ENCODE measurements around the gene LRCH1. TPM values are rescaled to one million over a fixed set of nuclear protein-coding genes. Genes with fewer than 3 reads are reported as not detected.

The LRCH1 gene
- total and polyA plus RNA-seq, 10 of the 15 experiments (the other 5 are each of a cell fraction or from before 2014, with no cell fraction given) = 5.3 to 48.9 (median 14.4) TPM

DNA sequence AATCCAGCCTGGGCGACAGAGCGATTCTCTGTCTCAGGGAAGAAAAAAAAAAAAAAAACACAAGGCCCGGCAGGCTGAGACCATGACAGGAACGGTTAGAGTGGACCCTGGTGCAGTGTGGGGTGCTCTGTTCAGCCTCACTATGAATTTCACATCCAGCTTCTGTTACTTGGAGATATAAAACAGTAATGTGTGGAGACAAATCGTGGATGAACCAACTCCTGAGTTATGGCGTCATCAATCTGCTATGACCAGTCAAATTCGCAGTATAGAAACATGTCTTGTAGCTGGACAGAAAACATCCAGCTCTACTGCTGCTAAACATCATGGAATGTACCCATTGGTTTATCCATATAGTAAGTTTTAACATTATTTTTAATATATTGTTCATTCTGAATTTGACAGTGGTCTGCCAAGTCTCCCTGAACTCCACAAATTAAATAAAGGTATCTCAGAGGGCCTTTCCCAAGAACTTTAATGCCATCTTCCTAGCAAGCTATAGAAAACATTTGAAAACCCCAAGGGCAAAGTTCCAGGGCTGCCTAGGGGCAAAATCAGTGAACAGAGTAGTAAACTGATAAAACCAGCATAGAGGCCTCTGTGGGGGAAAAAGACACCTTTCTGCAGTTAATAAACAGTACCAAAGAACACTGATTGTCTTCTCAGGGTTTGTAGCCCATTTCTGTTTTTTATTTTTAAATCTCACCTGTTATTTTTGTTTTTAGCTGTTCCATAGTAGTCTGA lies 75.8 kb downstream of the LRCH1 start:
- Histone ChIP-seq H3K79me2 (ENCODE audit: control insufficient read depth, insufficient read depth, low read length) (peaks cover 91% of the 10 kb centered on the region), H3K27me3 (replicated peaks in 1 of 2; ENCODE audit: control insufficient read depth in 2 of 2, insufficient read depth in 2 of 2, low read length in 1 of 2) (no peaks in the 10 kb centered on the region), H3K9ac (ENCODE audit: control insufficient read depth, insufficient read depth, low read length) (no peak overlapping the region), H3K4me3 (no peak overlapping the region), H4K20me1 (ENCODE audit: control insufficient read depth, insufficient read depth) (no peaks in the 10 kb centered on the region), H3K9me3 (replicated peaks; ENCODE audit: control insufficient read depth, insufficient read depth, low read length) (no peaks in the 10 kb centered on the region), H3K4me1 (ENCODE audit: control insufficient read depth, insufficient read depth, low read length) (peaks cover 38% of the 10 kb centered on the region), H2AFZ (ENCODE audit: control insufficient read depth, low read depth, low read length) (no peak overlapping the region), H3K27ac (ENCODE audit: control insufficient read depth, insufficient read depth) (no peak overlapping the region), H3K36me3 (ENCODE audit: control insufficient read depth in 2 of 2, insufficient read depth in 2 of 2, low read length in 1 of 2) (no peaks in the 10 kb centered on the region; a peak in 1 of 4 replicates), H3K4me2 (ENCODE audit: control insufficient read depth, insufficient read depth) (no peak overlapping the region)
- POLR2A ChIA-PET = interaction anchor here (0.6 to 3.9 kb wide), 9 partner anchors 8 to 141 kb away, joined by 3 to 22 read pairs (median 5); no protein-coding TSS in a partner anchor
- no peak for FAIRE-seq
- ATAC-seq = no peak
- in situ Hi-C loops (cut with MboI) = no loop called here
- SMC1A ChIA-PET (ENCODE audit: uncharacterized antibody, unreplicated experiment) = interaction anchor here (1.1 to 23.6 kb wide), 15 partner anchors 9 to 255 kb away, joined by 3 to 456 read pairs (median 10); no protein-coding TSS in a partner anchor
- TF ChIP-seq, protein P1, sequence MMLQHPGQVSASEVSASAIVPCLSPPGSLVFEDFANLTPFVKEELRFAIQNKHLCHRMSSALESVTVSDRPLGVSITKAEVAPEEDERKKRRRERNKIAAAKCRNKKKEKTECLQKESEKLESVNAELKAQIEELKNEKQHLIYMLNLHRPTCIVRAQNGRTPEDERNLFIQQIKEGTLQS (IDR thresholded peaks at IDR 0.05; ENCODE audit: borderline replicate concordance, extremely low read depth, low read depth, low read length) = no peak
- TF ChIP-seq MYB (IDR thresholded peaks at IDR 0.05; ENCODE audit: borderline replicate concordance, low read depth, low read length) (no peak), GABPA (IDR thresholded peaks at IDR 0.05; ENCODE audit: low read depth) (no peak), SMAD5 (IDR thresholded peaks at IDR 0.05; ENCODE audit: low read depth) (no peak)
- TF ChIP-seq, protein P2, sequence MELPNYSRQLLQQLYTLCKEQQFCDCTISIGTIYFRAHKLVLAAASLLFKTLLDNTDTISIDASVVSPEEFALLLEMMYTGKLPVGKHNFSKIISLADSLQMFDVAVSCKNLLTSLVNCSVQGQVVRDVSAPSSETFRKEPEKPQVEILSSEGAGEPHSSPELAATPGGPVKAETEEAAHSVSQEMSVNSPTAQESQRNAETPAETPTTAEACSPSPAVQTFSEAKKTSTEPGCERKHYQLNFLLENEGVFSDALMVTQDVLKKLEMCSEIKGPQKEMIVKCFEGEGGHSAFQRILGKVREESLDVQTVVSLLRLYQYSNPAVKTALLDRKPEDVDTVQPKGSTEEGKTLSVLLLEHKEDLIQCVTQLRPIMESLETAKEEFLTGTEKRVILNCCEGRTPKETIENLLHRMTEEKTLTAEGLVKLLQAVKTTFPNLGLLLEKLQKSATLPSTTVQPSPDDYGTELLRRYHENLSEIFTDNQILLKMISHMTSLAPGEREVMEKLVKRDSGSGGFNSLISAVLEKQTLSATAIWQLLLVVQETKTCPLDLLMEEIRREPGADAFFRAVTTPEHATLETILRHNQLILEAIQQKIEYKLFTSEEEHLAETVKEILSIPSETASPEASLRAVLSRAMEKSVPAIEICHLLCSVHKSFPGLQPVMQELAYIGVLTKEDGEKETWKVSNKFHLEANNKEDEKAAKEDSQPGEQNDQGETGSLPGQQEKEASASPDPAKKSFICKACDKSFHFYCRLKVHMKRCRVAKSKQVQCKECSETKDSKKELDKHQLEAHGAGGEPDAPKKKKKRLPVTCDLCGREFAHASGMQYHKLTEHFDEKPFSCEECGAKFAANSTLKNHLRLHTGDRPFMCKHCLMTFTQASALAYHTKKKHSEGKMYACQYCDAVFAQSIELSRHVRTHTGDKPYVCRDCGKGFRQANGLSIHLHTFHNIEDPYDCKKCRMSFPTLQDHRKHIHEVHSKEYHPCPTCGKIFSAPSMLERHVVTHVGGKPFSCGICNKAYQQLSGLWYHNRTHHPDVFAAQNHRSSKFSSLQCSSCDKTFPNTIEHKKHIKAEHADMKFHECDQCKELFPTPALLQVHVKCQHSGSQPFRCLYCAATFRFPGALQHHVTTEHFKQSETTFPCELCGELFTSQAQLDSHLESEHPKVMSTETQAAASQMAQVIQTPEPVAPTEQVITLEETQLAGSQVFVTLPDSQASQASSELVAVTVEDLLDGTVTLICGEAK (IDR thresholded peaks at IDR 0.05; ENCODE audit: borderline replicate concordance) = no peak
- TF ChIP-seq, protein P3, sequence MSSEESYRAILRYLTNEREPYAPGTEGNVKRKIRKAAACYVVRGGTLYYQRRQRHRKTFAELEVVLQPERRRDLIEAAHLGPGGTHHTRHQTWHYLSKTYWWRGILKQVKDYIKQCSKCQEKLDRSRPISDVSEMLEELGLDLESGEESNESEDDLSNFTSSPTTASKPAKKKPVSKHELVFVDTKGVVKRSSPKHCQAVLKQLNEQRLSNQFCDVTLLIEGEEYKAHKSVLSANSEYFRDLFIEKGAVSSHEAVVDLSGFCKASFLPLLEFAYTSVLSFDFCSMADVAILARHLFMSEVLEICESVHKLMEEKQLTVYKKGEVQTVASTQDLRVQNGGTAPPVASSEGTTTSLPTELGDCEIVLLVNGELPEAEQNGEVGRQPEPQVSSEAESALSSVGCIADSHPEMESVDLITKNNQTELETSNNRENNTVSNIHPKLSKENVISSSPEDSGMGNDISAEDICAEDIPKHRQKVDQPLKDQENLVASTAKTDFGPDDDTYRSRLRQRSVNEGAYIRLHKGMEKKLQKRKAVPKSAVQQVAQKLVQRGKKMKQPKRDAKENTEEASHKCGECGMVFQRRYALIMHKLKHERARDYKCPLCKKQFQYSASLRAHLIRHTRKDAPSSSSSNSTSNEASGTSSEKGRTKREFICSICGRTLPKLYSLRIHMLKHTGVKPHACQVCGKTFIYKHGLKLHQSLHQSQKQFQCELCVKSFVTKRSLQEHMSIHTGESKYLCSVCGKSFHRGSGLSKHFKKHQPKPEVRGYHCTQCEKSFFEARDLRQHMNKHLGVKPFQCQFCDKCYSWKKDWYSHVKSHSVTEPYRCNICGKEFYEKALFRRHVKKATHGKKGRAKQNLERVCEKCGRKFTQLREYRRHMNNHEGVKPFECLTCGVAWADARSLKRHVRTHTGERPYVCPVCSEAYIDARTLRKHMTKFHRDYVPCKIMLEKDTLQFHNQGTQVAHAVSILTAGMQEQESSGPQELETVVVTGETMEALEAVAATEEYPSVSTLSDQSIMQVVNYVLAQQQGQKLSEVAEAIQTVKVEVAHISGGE (CRISPR knock-in tag; IDR thresholded peaks at IDR 0.05) = no peak
- TF ChIP-seq, protein P4, sequence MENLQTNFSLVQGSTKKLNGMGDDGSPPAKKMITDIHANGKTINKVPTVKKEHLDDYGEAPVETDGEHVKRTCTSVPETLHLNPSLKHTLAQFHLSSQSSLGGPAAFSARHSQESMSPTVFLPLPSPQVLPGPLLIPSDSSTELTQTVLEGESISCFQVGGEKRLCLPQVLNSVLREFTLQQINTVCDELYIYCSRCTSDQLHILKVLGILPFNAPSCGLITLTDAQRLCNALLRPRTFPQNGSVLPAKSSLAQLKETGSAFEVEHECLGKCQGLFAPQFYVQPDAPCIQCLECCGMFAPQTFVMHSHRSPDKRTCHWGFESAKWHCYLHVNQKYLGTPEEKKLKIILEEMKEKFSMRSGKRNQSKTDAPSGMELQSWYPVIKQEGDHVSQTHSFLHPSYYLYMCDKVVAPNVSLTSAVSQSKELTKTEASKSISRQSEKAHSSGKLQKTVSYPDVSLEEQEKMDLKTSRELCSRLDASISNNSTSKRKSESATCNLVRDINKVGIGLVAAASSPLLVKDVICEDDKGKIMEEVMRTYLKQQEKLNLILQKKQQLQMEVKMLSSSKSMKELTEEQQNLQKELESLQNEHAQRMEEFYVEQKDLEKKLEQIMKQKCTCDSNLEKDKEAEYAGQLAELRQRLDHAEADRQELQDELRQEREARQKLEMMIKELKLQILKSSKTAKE (IDR thresholded peaks at IDR 0.05; ENCODE audit: low read depth, poor library complexity, severe bottlenecking) = no peak
- TF ChIP-seq, protein P5, sequence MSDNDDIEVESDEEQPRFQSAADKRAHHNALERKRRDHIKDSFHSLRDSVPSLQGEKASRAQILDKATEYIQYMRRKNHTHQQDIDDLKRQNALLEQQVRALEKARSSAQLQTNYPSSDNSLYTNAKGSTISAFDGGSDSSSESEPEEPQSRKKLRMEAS (IDR thresholded peaks at IDR 0.05; ENCODE audit: low read depth, low read length) = no peak
- WGBS (ENCODE audit: insufficient coverage, insufficient replicate concordance, low lambda C conversion rate, missing lambda C conversion rate) = 97% methylated on average over 5 of the region's 7 CpGs
- BruUV-seq (replicated peaks) = no TSS peak
- RAD21 ChIA-PET (ENCODE audit: unreplicated experiment) = interaction anchor here (0.7 to 3.0 kb wide), 11 partner anchors 8 to 76 kb away, joined by 3 to 19 read pairs (median 5); partner anchors contain the start of gene LRCH1
- intact Hi-C loops (cut with micrococcal nuclease; ENCODE audit: unreplicated experiment) = no loop called here
- CTCF ChIA-PET = interaction anchor here (0.9 to 3.9 kb wide), 8 partner anchors 9 to 77 kb away, joined by 3 to 39 read pairs (median 4); no protein-coding TSS in a partner anchor
- DNase-seq (ENCODE audit: low read depth, low spot score) = no peak

Measured in GM12878 (cell line).